Fibroblast of villous mesenchyme (primary cell): ENCODE data around the gene NFIA. TPM values are rescaled to one million over a fixed set of nuclear protein-coding genes. Genes with fewer than 3 reads are reported as not detected.

Experiments used
- DNase-seq: peaks from one replicate; pipeline ENCODE4 v3.0.0-alpha.2; 2010; ENCODE audit warnings: low read depth
- H3K4me3 ChIP-seq: 2 replicates; pipeline ENCODE4 v1.5.1; 2011; ENCODE audit warnings: low read depth, mild to moderate bottlenecking, low read length
- CTCF ChIP-seq: IDR thresholded peaks from 2 replicates; pipeline ENCODE4 v1.5.1; 2012; ENCODE audit warnings: low read depth, mild to moderate bottlenecking, low read length; ENCODE audit not compliant: insufficient read depth
- total RNA-seq: library from RNA; depleted of rRNA; stranded (reverse); fragments of >200 nt; gene quantifications from 2 replicates; pipeline ENCODE4 v1.2.3, GENCODE V29; 2012

Gene NFIA
- total RNA-seq, 1 donor = 10.4 TPM

- H3K4me3 ChIP-seq = no peak overlapping the region
- TF ChIP-seq CTCF = no peak
- no peak for DNase-seq
Observed at GRCh38 chr1:61496501-61496900, 414.1 kb downstream of the NFIA start.

GRCh38 chr1:61497013-61497412 lies 414.7 kb downstream of the NFIA start:
- TF ChIP-seq CTCF = no peak
- no peak for DNase-seq
- no peak overlapping the region for H3K4me3 ChIP-seq

GRCh38 chr1:61498342-61498741 lies 416.0 kb downstream of the NFIA start:
- no peak overlapping the region for H3K4me3 ChIP-seq
- no peak for DNase-seq
- TF ChIP-seq CTCF = no peak

- no peak overlapping the region for H3K4me3 ChIP-seq
- DNase-seq = no peak
Observed at GRCh38 chr1:61501971-61502916, 419.9 kb downstream of the NFIA start.

GRCh38 chr1:61504305-61504704 lies 421.9 kb downstream of the NFIA start:
- TF ChIP-seq CTCF = no peak
- DNase-seq = no peak
- no peak overlapping the region for H3K4me3 ChIP-seq

More at GRCh38 chr1:61501971-61502916, 419.9 kb downstream of the NFIA start:
- TF ChIP-seq CTCF = no peak

GRCh38 chr1:61504852-61505390 lies 422.6 kb downstream of the NFIA start:
- DNase-seq = peak; percentile 9
- H3K4me3 ChIP-seq = no peak overlapping the region
- no peak for TF ChIP-seq CTCF
